Non-pigmented ciliary epithelial cell (primary cell): ENCODE data around the gene CDC27.
"Not testable (repeated sequence)": the region's sequence is repeated elsewhere in the genome, so short reads cannot be mapped to it uniquely, and the experiment has no call there.

ENCODE experiments used
- DNase-seq: peaks from one replicate; pipeline ENCODE4 v3.0.0-alpha.2; 2010; ENCODE audit warnings: low read depth

CDC27 gene

GRCh38 chr17:47134354-47134753, 54.7 kb downstream of the CDC27 start:
- DNase-seq: not testable (repeated sequence)

- no peak for DNase-seq
These were observed 57.3 kb downstream of the CDC27 start for GRCh38 chr17:47131761-47132160.

- not testable (repeated sequence) for DNase-seq
These were observed 62.3 kb downstream of the CDC27 start for GRCh38 chr17:47126835-47127234.

GRCh38 chr17:47123262-47123661, 65.8 kb downstream of the CDC27 start:
- DNase-seq: not testable (repeated sequence)

- DNase-seq: no peak
These were observed 68.5 kb downstream of the CDC27 start for GRCh38 chr17:47120521-47121095.

GRCh38 chr17:47119746-47120520, 69.2 kb downstream of the CDC27 start:
- DNase-seq: peak; percentile 41

- no peak for DNase-seq
These were observed 71.7 kb downstream of the CDC27 start for GRCh38 chr17:47117386-47117785.

- no peak for DNase-seq
These were observed 83.0 kb downstream of the CDC27 start for GRCh38 chr17:47106130-47106529.

- not testable (repeated sequence) for DNase-seq
These were observed 83.8 kb downstream of the CDC27 start for GRCh38 chr17:47105246-47105645.

GRCh38 chr17:47102914-47103313, 86.2 kb downstream of the CDC27 start:
- no peak for DNase-seq

GRCh38 chr17:47099987-47100711, 88.9 kb downstream of the CDC27 start:
- DNase-seq: peak; percentile 41

GRCh38 chr17:47099451-47099986, 89.6 kb downstream of the CDC27 start:
- DNase-seq: no peak

GRCh38 chr17:47096343-47096742, 92.8 kb downstream of the CDC27 start:
- no peak for DNase-seq

- no peak for DNase-seq
These were observed 93.8 kb downstream of the CDC27 start for GRCh38 chr17:47095268-47095667.

- no peak for DNase-seq
These were observed 102.0 kb downstream of the CDC27 start for GRCh38 chr17:47087093-47087492.

GRCh38 chr17:47085736-47086135, 103.4 kb downstream of the CDC27 start:
- no peak for DNase-seq

- DNase-seq: no peak
These were observed 110.3 kb downstream of the CDC27 start for GRCh38 chr17:47078801-47079200.

GRCh38 chr17:47077576-47077975, 111.5 kb downstream of the CDC27 start:
- no peak for DNase-seq

- DNase-seq: no peak
These were observed 112.9 kb downstream of the CDC27 start for GRCh38 chr17:47076171-47076570.

- not testable (repeated sequence) for DNase-seq
These were observed 114.7 kb downstream of the CDC27 start for GRCh38 chr17:47074361-47074760.

- not testable (repeated sequence) for DNase-seq
These were observed 115.5 kb downstream of the CDC27 start for GRCh38 chr17:47073629-47074028.

GRCh38 chr17:47072886-47073285, 116.2 kb downstream of the CDC27 start:
- no peak for DNase-seq

GRCh38 chr17:47071171-47071570, 117.9 kb downstream of the CDC27 start:
- not testable (repeated sequence) for DNase-seq
